Glutamatergic neuron (in vitro differentiated cells): Measurements from ENCODE around the gene CBLB. TPM values are rescaled to one million over a fixed set of nuclear protein-coding genes. Genes with fewer than 3 reads are reported as not detected.

Experiments
- DNase-seq: peaks from one replicate; pipeline ENCODE4 v3.0.0; 2022
- H3K27ac Mint-ChIP-seq: one replicate; pipeline ENCODE4 v1.8.0; 2020; ENCODE audit warnings: mild to moderate bottlenecking, mixed read lengths, inconsistent platforms; ENCODE audit not compliant: unreplicated experiment
- H3K27me3 Mint-ChIP-seq: one replicate; pipeline ENCODE4 v1.8.0; 2020; ENCODE audit warnings: mild to moderate bottlenecking, moderate library complexity, mixed read lengths, inconsistent platforms; ENCODE audit not compliant: unreplicated experiment
- H3K36me3 Mint-ChIP-seq: one replicate; pipeline ENCODE4 v1.8.0; 2020; ENCODE audit warnings: mild to moderate bottlenecking, mixed read lengths, inconsistent platforms; ENCODE audit not compliant: unreplicated experiment
- H3K4me1 Mint-ChIP-seq: one replicate; pipeline ENCODE4 v1.8.0; 2020; ENCODE audit warnings: mild to moderate bottlenecking, low read depth, mixed read lengths, inconsistent platforms; ENCODE audit not compliant: unreplicated experiment
- H3K4me3 Mint-ChIP-seq: one replicate; pipeline ENCODE4 v1.8.0; 2020; ENCODE audit warnings: mild to moderate bottlenecking, mixed read lengths, inconsistent platforms; ENCODE audit not compliant: unreplicated experiment
- H3K9me3 Mint-ChIP-seq: one replicate; pipeline ENCODE4 v1.8.0; 2020; ENCODE audit warnings: mild to moderate bottlenecking, moderate library complexity, mixed read lengths, inconsistent platforms; ENCODE audit not compliant: unreplicated experiment
- total RNA-seq: library from RNA; stranded (reverse); fragmentation: NEBNext Ultra II Directional; extraction: Animal tissue kit (Norgen Biotek cat#: 25700); gene quantifications from one replicate; pipeline ENCODE4 v1.2.1, GENCODE V29; 2021; ENCODE audit not compliant: unreplicated experiment
- TF ChIP-seq, protein P1 (sequence below): fragments of 200-600 bp; sonication (generic); IDR thresholded peaks from one replicate; pipeline ENCODE4 v1.5.0; 2021; ENCODE audit not compliant: partially characterized antibody, unreplicated experiment

CBLB gene
- total RNA-seq, 1 donor from 2014 or later: 269 TPM

DNA sequence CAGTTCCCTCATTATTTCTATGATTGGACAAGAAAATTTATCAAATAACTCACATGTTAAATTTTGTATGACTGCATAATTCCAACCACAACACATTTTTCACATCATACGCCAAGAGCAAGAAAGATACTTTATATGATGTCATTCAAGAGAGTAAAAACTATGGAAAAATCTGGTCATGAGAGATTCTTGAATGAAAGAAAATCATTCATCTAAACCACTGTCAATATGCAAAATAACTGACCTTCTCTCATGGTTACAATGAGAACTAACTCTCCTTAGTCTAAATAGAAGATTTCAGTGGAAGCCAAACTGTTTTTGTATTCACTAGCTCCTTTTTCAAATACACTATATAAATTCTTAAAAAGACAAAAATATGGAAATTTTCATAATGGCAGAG is 124.6 kb downstream of the CBLB start:
- H3K9me3 Mint-ChIP-seq: peaks cover 4% of the 10 kb centered on the region
- H3K4me3 Mint-ChIP-seq: no peak overlapping the region
- no peak overlapping the region for H3K27ac Mint-ChIP-seq
- TF ChIP-seq, protein P1, sequence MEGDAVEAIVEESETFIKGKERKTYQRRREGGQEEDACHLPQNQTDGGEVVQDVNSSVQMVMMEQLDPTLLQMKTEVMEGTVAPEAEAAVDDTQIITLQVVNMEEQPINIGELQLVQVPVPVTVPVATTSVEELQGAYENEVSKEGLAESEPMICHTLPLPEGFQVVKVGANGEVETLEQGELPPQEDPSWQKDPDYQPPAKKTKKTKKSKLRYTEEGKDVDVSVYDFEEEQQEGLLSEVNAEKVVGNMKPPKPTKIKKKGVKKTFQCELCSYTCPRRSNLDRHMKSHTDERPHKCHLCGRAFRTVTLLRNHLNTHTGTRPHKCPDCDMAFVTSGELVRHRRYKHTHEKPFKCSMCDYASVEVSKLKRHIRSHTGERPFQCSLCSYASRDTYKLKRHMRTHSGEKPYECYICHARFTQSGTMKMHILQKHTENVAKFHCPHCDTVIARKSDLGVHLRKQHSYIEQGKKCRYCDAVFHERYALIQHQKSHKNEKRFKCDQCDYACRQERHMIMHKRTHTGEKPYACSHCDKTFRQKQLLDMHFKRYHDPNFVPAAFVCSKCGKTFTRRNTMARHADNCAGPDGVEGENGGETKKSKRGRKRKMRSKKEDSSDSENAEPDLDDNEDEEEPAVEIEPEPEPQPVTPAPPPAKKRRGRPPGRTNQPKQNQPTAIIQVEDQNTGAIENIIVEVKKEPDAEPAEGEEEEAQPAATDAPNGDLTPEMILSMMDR: no peak
- peaks cover 8% of the 10 kb centered on the region for H3K27me3 Mint-ChIP-seq
- H3K4me1 Mint-ChIP-seq: peaks cover 16% of the 10 kb centered on the region
- no peak for DNase-seq
- peaks cover 4% of the 10 kb centered on the region for H3K36me3 Mint-ChIP-seq

DNA sequence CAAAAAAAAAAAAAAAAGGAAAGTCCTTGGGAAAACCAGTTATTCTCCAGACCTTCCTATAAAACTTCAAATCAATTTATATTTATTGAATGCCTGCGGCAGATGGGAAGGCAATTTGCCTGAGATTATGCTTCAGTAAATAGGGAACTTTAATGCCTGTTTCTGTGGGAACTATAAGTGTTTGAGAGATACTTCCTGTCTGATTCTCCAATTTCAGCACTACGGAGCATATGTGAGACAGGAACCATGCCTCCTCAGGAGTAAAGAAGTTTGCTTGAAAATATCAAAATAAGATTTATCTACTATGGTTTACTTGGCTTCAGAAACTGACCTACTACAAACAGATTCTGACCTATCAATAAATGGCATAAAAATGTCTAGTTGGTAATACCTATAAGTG is 135.5 kb downstream of the CBLB start:
- H3K4me1 Mint-ChIP-seq: no peaks in the 10 kb centered on the region
- no peak overlapping the region for H3K27ac Mint-ChIP-seq
- H3K9me3 Mint-ChIP-seq: no peaks in the 10 kb centered on the region
- no peak for DNase-seq
- TF ChIP-seq, protein P1: no peak
- H3K27me3 Mint-ChIP-seq: no peaks in the 10 kb centered on the region
- no peaks in the 10 kb centered on the region for H3K36me3 Mint-ChIP-seq
- no peak overlapping the region for H3K4me3 Mint-ChIP-seq

DNA sequence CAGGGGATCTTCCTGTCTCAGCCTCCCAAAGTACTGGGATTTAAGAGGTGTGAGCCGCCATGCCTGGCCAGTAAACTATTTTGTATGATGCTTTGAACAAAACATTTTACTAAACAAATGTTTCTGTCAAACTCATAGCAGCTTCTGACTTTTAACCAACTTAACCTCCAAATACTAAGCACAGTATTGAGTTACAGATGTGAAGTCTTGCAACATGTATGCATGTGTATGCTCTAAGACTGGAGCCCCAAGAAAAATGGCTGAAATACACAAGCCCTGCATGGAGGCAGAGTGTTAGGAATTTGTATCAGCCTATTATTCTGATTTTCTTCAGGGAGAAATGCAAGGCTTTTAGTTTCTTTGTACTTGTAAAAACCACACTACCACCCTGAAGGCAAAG is 137.1 kb downstream of the CBLB start:
- Mint-ChIP-seq H3K27ac (no peak overlapping the region), H3K4me3 (no peak overlapping the region), H3K9me3 (peaks cover 5% of the 10 kb centered on the region), H3K4me1 (no peaks in the 10 kb centered on the region), H3K27me3 (peaks cover 3% of the 10 kb centered on the region), H3K36me3 (peaks cover 15% of the 10 kb centered on the region)
- TF ChIP-seq, protein P1: no peak
- DNase-seq: no peak

DNA sequence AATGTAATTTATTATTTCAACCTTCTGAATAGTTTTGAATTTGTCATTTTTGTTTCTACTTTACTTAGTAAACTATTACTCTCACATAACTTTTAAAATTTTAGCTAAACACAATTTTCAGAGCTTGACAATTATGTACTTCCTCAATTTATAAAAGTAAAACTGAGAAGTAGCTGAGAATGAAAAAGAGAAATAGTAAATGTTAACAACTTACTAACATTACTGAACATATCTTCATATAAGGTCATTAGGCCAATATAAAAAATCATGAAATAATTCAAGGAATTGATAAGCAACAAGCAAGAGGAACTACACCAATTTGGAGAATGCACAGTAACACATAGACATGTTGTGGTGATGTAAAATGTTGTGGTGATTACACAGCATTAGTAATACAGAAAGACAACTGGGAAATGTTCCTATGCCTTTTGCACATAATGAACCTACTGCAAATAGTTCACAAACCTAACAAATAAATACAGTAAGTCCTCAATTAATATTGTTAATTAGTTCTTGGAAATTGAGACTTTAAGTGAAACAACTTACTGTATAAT is 137.9 kb downstream of the CBLB start:
- H3K36me3 Mint-ChIP-seq: peaks cover 15% of the 10 kb centered on the region
- H3K4me1 Mint-ChIP-seq: no peaks in the 10 kb centered on the region
- TF ChIP-seq, protein P1: no peak
- peaks cover 3% of the 10 kb centered on the region for H3K27me3 Mint-ChIP-seq
- peaks cover 9% of the 10 kb centered on the region for H3K9me3 Mint-ChIP-seq
- no peak overlapping the region for H3K27ac Mint-ChIP-seq
- DNase-seq: no peak
- H3K4me3 Mint-ChIP-seq: no peak overlapping the region

DNA sequence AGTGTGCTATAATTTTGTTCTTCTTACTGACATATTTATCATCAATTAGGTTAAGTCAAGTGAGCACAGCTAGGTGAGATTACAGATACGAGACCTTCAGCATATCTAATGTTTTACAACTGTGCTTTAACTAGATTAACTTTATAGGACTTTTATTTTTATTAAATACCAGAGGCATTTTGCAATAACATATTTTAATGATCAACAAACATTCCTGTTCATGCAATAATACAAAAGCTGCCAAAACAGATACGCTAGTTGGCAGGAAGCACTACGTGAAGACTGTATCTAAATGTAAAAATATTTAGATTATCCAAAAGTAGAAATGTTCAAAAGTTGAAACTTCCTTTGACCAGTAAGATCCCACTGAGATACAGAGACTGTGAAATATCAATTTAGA is 139.1 kb downstream of the CBLB start:
- Mint-ChIP-seq H3K4me1 (no peaks in the 10 kb centered on the region), H3K4me3 (no peak overlapping the region), H3K27ac (no peak overlapping the region), H3K27me3 (peaks cover 4% of the 10 kb centered on the region), H3K9me3 (peaks cover 9% of the 10 kb centered on the region), H3K36me3 (peaks cover 15% of the 10 kb centered on the region)
- TF ChIP-seq, protein P1: no peak
- no peak for DNase-seq
